ENCODE results near the gene KCNAB2.

The KCNAB2 gene

DNA sequence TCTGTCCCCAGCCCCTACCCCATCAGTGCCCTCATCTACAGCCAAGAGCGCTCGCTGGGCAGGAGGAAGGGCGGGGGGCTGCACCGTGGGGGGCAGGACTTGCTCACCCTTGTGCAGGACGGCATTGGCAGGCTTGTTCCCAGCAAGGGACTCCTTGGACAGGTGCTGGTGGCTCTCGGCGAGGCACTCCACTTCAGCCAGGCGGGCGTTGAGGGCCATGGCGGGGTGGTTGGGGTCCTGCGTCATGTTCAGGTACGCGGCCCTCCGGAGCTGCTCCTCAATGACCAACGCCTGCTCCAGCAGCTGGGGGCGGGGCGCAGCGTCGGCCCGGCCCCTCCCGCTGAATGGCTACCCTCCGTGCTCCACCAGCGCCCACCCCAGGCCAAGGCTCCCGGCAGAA is 64.0 kb downstream of the KCNAB2 start:
- no peak for TF ChIP-seq POLR2A (IDR thresholded peaks at IDR 0.05; ENCODE audit: low read depth, low read length)
- no peak for TF ChIP-seq TAF1 (IDR thresholded peaks at IDR 0.05; ENCODE audit: borderline replicate concordance, low read depth, low read length)
- no peak for TF ChIP-seq POLR2AphosphoS5 (IDR thresholded peaks at IDR 0.05; ENCODE audit: low read depth, low read length)
- FAIRE-seq (no peak), DNase-seq (ENCODE audit: insufficient read length) (no peak)

DNA sequence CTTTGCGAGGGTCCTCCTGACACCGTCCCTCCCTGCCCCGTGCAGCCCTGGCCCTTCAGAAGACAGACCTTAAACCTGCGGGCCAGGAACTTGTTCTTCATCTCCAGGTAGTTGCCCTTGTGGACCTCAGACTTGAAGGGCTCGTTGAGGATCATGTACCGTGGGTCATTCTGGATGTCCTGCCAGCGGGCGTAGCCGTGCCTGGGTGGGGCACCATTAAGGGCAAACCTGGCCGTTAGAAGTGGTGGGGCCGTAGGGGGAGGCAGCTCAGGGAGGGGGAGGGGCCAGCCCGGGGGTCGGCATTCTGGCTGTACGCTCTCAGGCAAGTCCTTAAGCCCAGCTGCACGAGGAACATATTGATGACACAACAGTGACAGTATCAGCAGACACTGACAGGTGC is 64.6 kb downstream of the KCNAB2 start:
- DNase-seq (ENCODE audit: insufficient read length): no peak
- TF ChIP-seq TAF1 (IDR thresholded peaks at IDR 0.05; ENCODE audit: borderline replicate concordance, low read depth, low read length): no peak
- no peak for TF ChIP-seq POLR2A (IDR thresholded peaks at IDR 0.05; ENCODE audit: low read depth, low read length)
- no peak for TF ChIP-seq POLR2AphosphoS5 (IDR thresholded peaks at IDR 0.05; ENCODE audit: low read depth, low read length)
- no peak for FAIRE-seq

DNA sequence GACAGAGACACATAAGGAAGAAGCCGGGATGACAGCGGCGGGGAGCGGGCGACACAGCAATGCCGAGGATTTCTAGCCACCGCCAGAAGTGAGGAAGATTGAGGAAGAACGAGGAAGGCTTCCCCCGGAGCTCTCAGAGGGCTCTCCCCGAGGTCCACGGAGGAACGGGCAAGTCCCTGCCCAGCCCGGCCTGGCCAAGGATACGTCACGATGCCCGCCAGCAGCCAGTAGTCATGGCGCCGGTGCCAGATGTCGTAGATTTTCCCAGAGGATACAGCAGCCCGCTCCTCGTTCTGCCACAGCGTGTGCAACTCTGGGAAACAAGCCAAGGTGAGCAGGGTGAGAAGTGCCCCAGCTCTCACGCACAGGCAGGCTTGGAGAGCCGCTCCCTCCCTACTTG is 65.9 kb downstream of the KCNAB2 start:
- TF ChIP-seq POLR2A (IDR thresholded peaks at IDR 0.05; ENCODE audit: low read depth, low read length) (no peak), TAF1 (IDR thresholded peaks at IDR 0.05; ENCODE audit: borderline replicate concordance, low read depth, low read length) (no peak), POLR2AphosphoS5 (IDR thresholded peaks at IDR 0.05; ENCODE audit: low read depth, low read length) (no peak)
- FAIRE-seq (no peak), DNase-seq (ENCODE audit: insufficient read length) (no peak)

DNA sequence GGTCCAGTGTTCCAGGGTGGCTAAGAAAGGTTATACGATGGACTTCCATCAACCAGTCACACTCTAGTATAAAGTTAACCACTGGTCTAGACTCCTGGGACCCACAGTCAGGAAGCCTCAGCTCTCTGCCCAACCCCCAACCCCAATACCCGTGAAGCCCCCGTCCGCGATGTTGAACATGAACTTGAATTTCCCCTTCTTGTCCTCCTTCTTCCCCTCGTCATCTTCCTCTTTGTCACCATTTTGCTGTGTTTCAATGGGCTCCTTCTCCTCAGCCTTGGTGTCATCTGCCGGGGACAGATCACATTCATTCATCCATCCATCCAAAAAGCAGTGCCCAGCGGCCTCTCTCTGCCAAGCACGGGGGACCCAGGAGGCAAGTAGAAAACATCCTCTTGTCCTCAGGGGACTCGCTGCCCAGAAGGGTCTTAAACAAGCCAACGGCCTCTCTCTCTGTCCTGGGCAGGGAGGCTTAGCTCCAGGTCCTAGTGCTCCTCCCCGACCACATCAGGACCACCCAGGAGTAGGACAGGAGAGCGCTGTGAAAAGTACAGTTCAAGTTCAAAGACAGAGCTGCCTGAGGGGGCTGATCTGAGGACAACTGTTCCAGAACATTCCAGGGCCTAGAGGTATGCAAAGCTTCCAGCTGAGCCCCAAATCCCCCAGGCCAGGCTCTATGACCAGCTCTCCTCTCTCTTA is 66.5 kb downstream of the KCNAB2 start:
- DNase-seq (ENCODE audit: insufficient read length): no peak
- no peak for TF ChIP-seq POLR2AphosphoS5 (IDR thresholded peaks at IDR 0.05; ENCODE audit: low read depth, low read length)
- TF ChIP-seq TAF1 (IDR thresholded peaks at IDR 0.05; ENCODE audit: borderline replicate concordance, low read depth, low read length): no peak
- TF ChIP-seq POLR2A (IDR thresholded peaks at IDR 0.05; ENCODE audit: low read depth, low read length): no peak
- no peak for FAIRE-seq

DNA sequence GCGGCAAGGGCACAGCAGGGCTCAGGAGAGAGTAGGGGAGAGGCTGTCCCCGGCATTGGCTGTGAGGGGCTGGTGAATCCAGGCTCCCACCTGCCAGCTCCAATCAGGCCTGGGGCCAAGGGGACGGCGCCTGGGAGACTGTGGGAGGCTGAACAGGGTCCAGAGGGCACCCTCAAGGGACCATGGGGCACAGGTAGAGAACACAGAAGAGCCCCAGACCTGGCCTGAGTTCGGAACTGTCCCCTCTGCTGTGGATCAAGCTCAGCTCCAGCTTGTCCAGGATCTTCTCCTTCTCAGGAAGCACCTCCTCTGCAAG is 67.0 kb downstream of the KCNAB2 start:
- DNase-seq (ENCODE audit: insufficient read length) (no peak), FAIRE-seq (no peak)
- TF ChIP-seq TAF1 (IDR thresholded peaks at IDR 0.05; ENCODE audit: borderline replicate concordance, low read depth, low read length): no peak
- TF ChIP-seq POLR2AphosphoS5 (IDR thresholded peaks at IDR 0.05; ENCODE audit: low read depth, low read length): no peak
- no peak for TF ChIP-seq POLR2A (IDR thresholded peaks at IDR 0.05; ENCODE audit: low read depth, low read length)

DNA sequence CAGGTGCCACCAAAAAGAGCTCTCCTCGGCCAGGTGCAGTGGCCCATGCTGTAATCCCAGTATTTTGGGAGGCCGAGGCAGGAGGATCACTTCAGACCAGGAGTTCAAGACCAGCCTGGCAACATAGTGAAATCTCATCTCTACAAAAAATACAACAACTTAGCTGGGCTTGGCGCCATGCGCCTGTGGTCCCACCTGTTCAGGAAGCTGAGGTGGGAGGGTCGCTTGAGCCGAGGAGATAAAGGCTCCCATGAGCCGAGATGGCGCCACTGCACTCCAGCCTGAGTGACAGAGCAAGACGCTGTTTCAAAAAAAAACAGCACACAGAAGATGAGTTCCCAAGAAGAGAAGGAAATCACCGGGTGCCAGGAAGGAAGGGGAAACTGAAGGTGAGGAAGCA is 67.4 kb downstream of the KCNAB2 start:
- FAIRE-seq: no peak
- DNase-seq (ENCODE audit: insufficient read length): no peak
- TF ChIP-seq POLR2A (IDR thresholded peaks at IDR 0.05; ENCODE audit: low read depth, low read length) (no peak), TAF1 (IDR thresholded peaks at IDR 0.05; ENCODE audit: borderline replicate concordance, low read depth, low read length) (no peak), POLR2AphosphoS5 (IDR thresholded peaks at IDR 0.05; ENCODE audit: low read depth, low read length) (no peak)

DNA sequence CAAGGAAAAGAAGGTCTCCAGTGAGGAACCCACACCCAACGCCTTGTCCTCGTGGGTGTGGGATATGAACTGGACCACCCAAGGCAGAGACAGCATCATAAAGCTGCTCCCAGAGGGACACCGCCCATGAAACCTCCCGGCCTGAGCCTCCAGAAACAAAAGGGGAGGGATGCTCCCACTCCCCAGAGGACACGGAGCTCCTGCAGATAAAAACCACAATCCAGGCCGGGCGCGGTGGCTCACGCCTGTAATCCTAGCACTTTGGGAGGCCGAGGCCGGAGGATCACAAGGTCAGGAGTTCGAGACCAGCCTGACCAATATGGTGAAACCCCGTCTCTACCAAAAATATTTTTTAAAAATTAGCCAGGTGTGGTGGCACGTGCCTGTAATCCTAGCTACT is 68.1 kb downstream of the KCNAB2 start:
- DNase-seq (ENCODE audit: insufficient read length): no peak

DNA sequence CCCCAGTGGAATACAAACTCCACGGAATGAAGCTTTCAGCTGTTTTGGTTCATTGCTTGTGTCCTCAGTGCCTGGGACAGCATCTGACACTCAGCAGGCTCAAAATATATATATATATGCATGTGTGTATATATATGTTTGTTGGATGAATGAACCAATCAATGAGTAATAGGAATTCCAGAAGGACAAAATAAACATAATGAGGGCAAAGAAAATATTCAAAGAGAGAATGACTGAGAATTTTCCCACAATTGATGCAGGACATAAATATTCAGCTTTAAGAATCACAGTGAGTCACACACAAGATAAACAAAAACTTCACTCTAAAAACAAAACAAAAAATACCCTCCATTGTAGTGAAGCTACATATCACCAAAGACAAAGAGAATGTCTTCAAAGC is 70.4 kb downstream of the KCNAB2 start:
- no peak for TF ChIP-seq TAF1 (IDR thresholded peaks at IDR 0.05; ENCODE audit: borderline replicate concordance, low read depth, low read length)
- TF ChIP-seq POLR2A (IDR thresholded peaks at IDR 0.05; ENCODE audit: low read depth, low read length): no peak
- no peak for TF ChIP-seq POLR2AphosphoS5 (IDR thresholded peaks at IDR 0.05; ENCODE audit: low read depth, low read length)
- FAIRE-seq (no peak), DNase-seq (ENCODE audit: insufficient read length) (no peak)

More for the DNA sequence above, 68.1 kb downstream of the KCNAB2 start:
- no peak for FAIRE-seq
- TF ChIP-seq TAF1 (IDR thresholded peaks at IDR 0.05; ENCODE audit: borderline replicate concordance, low read depth, low read length) (no peak), POLR2A (IDR thresholded peaks at IDR 0.05; ENCODE audit: low read depth, low read length) (no peak), POLR2AphosphoS5 (IDR thresholded peaks at IDR 0.05; ENCODE audit: low read depth, low read length) (no peak)

DNA sequence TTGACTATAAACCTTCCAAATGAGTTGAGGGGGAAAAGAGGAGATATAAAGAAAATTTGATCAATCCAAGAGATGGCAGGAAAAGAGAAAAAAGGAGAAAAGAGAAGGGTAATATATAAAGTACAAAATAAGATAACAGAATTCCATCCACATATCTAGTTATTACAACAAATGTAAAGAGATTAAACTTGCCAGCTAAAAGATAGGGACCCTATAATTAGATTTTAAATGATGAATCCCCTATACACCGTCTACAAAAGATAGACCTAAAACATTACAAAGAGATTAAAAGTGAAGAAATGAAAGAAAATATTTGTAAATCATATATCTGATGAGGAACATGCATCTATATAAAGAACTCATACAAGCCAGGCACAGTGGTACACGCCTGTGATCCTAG is 71.4 kb downstream of the KCNAB2 start:
- TF ChIP-seq TAF1 (IDR thresholded peaks at IDR 0.05; ENCODE audit: borderline replicate concordance, low read depth, low read length) (no peak), POLR2AphosphoS5 (IDR thresholded peaks at IDR 0.05; ENCODE audit: low read depth, low read length) (no peak), POLR2A (IDR thresholded peaks at IDR 0.05; ENCODE audit: low read depth, low read length) (no peak)

DNA sequence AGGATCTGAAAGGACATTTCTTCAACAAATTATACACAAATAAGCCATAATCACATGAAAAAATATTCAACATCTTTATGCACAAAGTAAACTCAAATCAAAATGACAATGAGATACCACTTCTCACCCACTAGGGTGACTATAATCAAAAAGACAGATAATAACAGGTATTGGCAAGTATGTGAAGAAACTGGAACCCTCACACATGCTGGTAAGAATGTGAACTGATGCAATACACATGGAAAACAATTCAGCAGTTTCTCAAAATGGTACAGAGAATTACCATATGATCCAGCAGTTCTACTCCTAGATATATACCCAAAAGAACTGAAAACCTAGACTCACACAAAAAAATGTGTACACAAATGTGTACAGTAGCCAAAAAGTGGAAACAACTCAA is 71.9 kb downstream of the KCNAB2 start:
- TF ChIP-seq TAF1 (IDR thresholded peaks at IDR 0.05; ENCODE audit: borderline replicate concordance, low read depth, low read length) (no peak), POLR2AphosphoS5 (IDR thresholded peaks at IDR 0.05; ENCODE audit: low read depth, low read length) (no peak), POLR2A (IDR thresholded peaks at IDR 0.05; ENCODE audit: low read depth, low read length) (no peak)
- FAIRE-seq (no peak), DNase-seq (ENCODE audit: insufficient read length) (no peak)

More for the DNA sequence above, 71.4 kb downstream of the KCNAB2 start:
- DNase-seq (ENCODE audit: insufficient read length) (no peak), FAIRE-seq (no peak)

DNA sequence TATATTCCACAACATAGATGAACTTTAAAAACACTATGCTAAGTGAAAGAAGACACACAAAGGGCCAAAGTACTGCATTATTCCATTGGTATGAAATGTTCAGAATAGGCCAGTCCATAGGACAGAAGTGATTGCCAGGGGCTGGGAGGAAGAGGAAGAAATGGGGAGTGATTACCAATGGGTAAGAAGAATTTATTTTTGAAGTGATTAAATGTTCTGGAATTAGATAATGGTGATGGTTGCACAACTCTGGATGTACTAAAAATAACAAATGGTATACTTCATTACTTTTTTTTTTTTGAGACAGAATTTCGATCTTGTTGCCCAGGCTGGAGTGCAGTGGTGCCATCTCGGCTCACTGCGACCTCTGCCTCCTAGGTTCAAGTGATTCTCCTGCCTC is 72.7 kb downstream of the KCNAB2 start:
- TF ChIP-seq POLR2AphosphoS5 (IDR thresholded peaks at IDR 0.05; ENCODE audit: low read depth, low read length) (no peak), POLR2A (IDR thresholded peaks at IDR 0.05; ENCODE audit: low read depth, low read length) (no peak), TAF1 (IDR thresholded peaks at IDR 0.05; ENCODE audit: borderline replicate concordance, low read depth, low read length) (no peak)
- no peak for DNase-seq (ENCODE audit: insufficient read length)
- no peak for FAIRE-seq

DNA sequence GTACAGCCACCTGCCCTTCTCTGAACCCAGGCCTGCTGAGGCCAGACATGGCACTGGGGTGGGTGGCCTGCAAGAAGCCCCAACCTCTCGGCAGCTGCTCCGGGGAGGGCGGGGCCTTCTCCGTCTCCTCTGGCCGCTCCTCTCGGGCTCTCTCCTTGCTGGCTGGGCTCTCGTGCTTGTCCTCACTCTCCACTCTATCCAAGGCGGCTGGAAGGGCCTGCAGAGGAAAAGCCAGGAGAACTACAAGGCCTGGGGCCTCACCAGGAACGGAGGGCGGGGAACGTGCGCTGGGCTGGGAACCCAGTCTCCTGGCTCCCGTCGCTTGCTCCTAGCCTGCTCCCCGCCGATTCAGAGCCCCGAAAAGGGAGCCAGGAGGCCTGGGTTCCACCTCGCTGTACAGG is 75.3 kb downstream of the KCNAB2 start:
- DNase-seq (ENCODE audit: insufficient read length): no peak
- FAIRE-seq: no peak
- TF ChIP-seq POLR2A (IDR thresholded peaks at IDR 0.05; ENCODE audit: low read depth, low read length) (no peak), TAF1 (IDR thresholded peaks at IDR 0.05; ENCODE audit: borderline replicate concordance, low read depth, low read length) (no peak), POLR2AphosphoS5 (IDR thresholded peaks at IDR 0.05; ENCODE audit: low read depth, low read length) (no peak)

All from GM12892 (cell line).